Ovary (tissue), 9 donors: ENCODE data around the gene FANCI. TPM values are rescaled to one million over a fixed set of nuclear protein-coding genes. Genes with fewer than 3 reads are reported as not detected.
A peak's percentile ranks its signal among the peaks of the same experiment; 100 is the strongest.

Experiments
- DNase-seq, 5 donors: peaks; one replicate each; pipeline ENCODE4 v3.0.0-alpha.2; 2019 to 2020
- H3K27ac ChIP-seq, 2 donors: fragments of 200-600 bp; one replicate each; pipeline versions ENCODE4 v1.5.1 to v1.8.0; 2019 to 2022
- H3K27me3 ChIP-seq: fragments of 200-600 bp; one replicate; pipeline ENCODE4 v1.8.0; 2022
- H3K36me3 ChIP-seq: fragments of 200-600 bp; sonication (generic); one replicate; pipeline ENCODE4 v1.5.1; 2019
- H3K4me1 ChIP-seq: one replicate; pipeline ENCODE4 v1.8.1; 2013; ENCODE audit warnings: mild to moderate bottlenecking, moderate library complexity; ENCODE audit not compliant: insufficient read depth
- H3K4me3 ChIP-seq: fragments of 200-600 bp; sonication (generic); one replicate; pipeline ENCODE4 v1.5.1; 2017
- H3K9me3 ChIP-seq, 2 donors: fragments of 200-600 bp in 1 of 2; sonication (generic) in 1 of 2; one replicate each; pipeline versions ENCODE4 v1.5.1 to v1.8.1; 2013 to 2019; ENCODE audit warnings: mild to moderate bottlenecking in 1 of 2, moderate library complexity in 1 of 2
- EP300 ChIP-seq: sonication (generic); formaldehyde crosslinking; IDR thresholded peaks from one replicate; pipeline ENCODE4 v1.6.1; 2017; ENCODE audit warnings: antibody characterized with exemption
- POLR2A ChIP-seq: fragments of 450-650 bp; IDR thresholded peaks from one replicate; pipeline ENCODE4 v1.6.1; 2017; ENCODE audit warnings: antibody characterized with exemption, mild to moderate bottlenecking, moderate library complexity
- WGBS, 3 donors: extraction: QIAGEN DNeasy Blood & Tissue Kit in 1 of 3; methylation state at CpG; one replicate each; pipeline versions ENCODE4 v1.1.5 to v1.1.7; 2013 to 2017; 5-methylcytosine and 5-hydroxymethylcytosine counted together
- intact Hi-C, 4 donors: fragments of 100-400 bp; cut with DNase I; formaldehyde crosslinking; loops; one replicate each; pipeline versions ENCODE4 v1.11.0 to v1.15.1; 2022 to 2023
- polyA plus RNA-seq, 2 donors: library from polyadenylated mRNA; stranded (reverse); fragments of 200-250 nt in 1 of 2; fragments of 350-450 nt in 1 of 2; fragmentation: Illumina TruSeq in 1 of 2; extraction: RNeasy Lipid Tissue Mini Kit (QIAGEN cat#74804) in 1 of 2; gene quantifications; one replicate each; pipeline ENCODE4 v1.2.3, GENCODE V29; 2013 to 2014
- total RNA-seq, 7 donors: library from RNA; depleted of rRNA in 2 of 7; stranded (reverse); fragments of >200 nt in 2 of 7; fragmentation: NEBNext Ultra II Directional in 3 of 7; extraction: Animal tissue kit (Norgen Biotek cat#: 25700) in 3 of 7; gene quantifications; one replicate each; pipeline versions ENCODE4 v1.1.0 to v1.2.4, GENCODE V29; 2016 to 2023
- TF ChIP-seq, protein P1 (sequence below), 3 donors: fragments of 450-650 bp in 2 of 3; fragments of 200-600 bp in 1 of 3; IDR thresholded peaks; one replicate each; pipeline versions ENCODE4 v1.5.1 to v1.8.0; 2016 to 2022; ENCODE audit warnings: antibody characterized with exemption in 3 of 3, mild to moderate bottlenecking in 1 of 3
- donor health status: DM: no; HTN: no; CAD: no; lungs with moderate emphysema.
- donor health status: DM: no; HTN: no; CAD: no.
- donor health status: Bipolar disorder and iron deficiency.
- donor health status: DM: yes; HTN: yes; CAD: no.
- donor health status: DM: no; HTN: no; CAD: no.
- donor health status: DM: yes; HTN: yes; CAD: no.

Gene FANCI
- total and polyA plus RNA-seq, 9 donors: 2.9 to 11.7 (median 4.6) TPM

GRCh38 chr15:89333959-89334509, 90.3 kb downstream of the FANCI start:
- 1 to 2% (median 2%) methylated on average over 17 to 43 of the region's 43 CpGs for WGBS, 3 donors
- Histone ChIP-seq H3K4me3 (peak overlapping the region; percentile 66), H3K27ac (peak overlapping the region; percentile 77 to 86), H3K9me3 (no peaks in the 10 kb centered on the region), H3K36me3 (no peaks in the 10 kb centered on the region), H3K4me1 (peaks cover 5% of the 10 kb centered on the region), H3K27me3 (no peaks in the 10 kb centered on the region)
- TF ChIP-seq POLR2A (no peak), EP300 (no peak)
- TF ChIP-seq, protein P1, sequence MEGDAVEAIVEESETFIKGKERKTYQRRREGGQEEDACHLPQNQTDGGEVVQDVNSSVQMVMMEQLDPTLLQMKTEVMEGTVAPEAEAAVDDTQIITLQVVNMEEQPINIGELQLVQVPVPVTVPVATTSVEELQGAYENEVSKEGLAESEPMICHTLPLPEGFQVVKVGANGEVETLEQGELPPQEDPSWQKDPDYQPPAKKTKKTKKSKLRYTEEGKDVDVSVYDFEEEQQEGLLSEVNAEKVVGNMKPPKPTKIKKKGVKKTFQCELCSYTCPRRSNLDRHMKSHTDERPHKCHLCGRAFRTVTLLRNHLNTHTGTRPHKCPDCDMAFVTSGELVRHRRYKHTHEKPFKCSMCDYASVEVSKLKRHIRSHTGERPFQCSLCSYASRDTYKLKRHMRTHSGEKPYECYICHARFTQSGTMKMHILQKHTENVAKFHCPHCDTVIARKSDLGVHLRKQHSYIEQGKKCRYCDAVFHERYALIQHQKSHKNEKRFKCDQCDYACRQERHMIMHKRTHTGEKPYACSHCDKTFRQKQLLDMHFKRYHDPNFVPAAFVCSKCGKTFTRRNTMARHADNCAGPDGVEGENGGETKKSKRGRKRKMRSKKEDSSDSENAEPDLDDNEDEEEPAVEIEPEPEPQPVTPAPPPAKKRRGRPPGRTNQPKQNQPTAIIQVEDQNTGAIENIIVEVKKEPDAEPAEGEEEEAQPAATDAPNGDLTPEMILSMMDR (IDR thresholded peaks at IDR 0.05): no peak
- intact Hi-C loops: loop anchor here in 1 of 4 donors (10.0 kb wide), 1 partner anchor 129 kb away; no protein-coding TSS in a partner anchor
- DNase-seq: no peak

GRCh38 chr15:89334510-89335297, 90.9 kb downstream of the FANCI start, which contains the start of gene POLG:
TSS of gene POLG (minus strand) at chr15:89334824. CDS start at chr15:89333754, 1,070 bp downstream.
- Histone ChIP-seq H3K27ac (peak within 1 kb of the TSS; percentile 77 to 86), H3K27me3 (no peaks in the 10 kb centered on the region), H3K4me3 (peak within 1 kb of the TSS; percentile 66), H3K4me1 (peaks cover 5% of the 10 kb centered on the region), H3K36me3 (no peaks in the 10 kb centered on the region), H3K9me3 (no peaks in the 10 kb centered on the region)
- DNase-seq: peak; percentile 98 to 99 (median 99)
- TF ChIP-seq POLR2A (peak; percentile 92), EP300 (no peak)
- TF ChIP-seq, protein P1 (IDR thresholded peaks at IDR 0.05): peak in 1 of 3 donors; percentile 13
- WGBS, 3 donors: 0 to 1% (median 0%) methylated on average over 34 to 85 of the region's 85 CpGs
- intact Hi-C loops: loop anchor here in 1 of 4 donors (10.0 kb wide), 1 partner anchor 130 kb away; no protein-coding TSS in a partner anchor

DNA sequence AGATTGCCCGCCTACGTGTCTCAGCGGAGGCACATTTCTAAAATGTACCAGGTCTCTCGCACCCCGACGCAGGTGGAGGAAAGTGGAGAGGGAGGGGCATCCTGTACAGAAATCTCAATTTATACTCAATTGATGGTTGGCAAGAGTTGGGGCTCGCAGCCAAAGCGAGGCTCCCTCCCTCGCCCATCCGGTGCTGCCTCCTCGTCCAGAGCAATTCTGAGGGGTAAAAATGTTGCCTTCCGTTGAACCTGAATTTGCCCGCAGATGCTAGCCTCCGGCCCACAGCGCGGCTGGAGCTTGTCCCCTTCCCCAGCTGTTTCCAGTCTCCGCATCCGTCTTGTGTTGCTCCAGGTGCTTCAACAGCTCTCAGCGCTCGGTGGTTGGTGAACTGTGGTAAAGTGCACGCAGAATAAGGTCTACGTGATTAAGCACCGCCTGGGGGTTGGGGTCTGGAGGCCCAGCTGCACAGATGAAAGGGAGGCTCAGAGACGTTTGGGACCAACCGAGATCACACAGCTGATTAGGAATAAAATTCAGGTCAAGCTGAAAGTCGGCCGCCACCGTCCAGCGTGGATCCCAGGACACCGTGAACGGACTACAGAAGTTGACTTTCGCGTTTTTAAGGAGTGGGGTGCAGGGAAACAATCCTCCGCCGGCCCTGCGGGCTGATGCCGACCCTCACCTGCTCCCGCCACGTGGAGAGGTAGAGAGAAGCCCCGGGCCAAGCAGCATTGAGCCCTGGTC, 91.7 kb downstream of the FANCI start:
- Histone ChIP-seq H3K27me3 (no peaks in the 10 kb centered on the region), H3K27ac (no peak overlapping the region), H3K9me3 (no peaks in the 10 kb centered on the region), H3K4me3 (peak overlapping the region; percentile 43), H3K4me1 (peaks cover 5% of the 10 kb centered on the region), H3K36me3 (no peaks in the 10 kb centered on the region)
- intact Hi-C loops: loop anchor here in 1 of 4 donors (10.0 kb wide), 1 partner anchor 131 kb away; no protein-coding TSS in a partner anchor
- peak in 2 of 5 donors; percentile 40 to 46 for DNase-seq
- WGBS, 3 donors: 3 to 4% (median 4%) methylated on average over 40 of the region's 40 CpGs
- TF ChIP-seq, protein P1 (IDR thresholded peaks at IDR 0.05): no peak
- no peak for TF ChIP-seq EP300
- no peak for TF ChIP-seq POLR2A

GRCh38 chr15:89338036-89338435, 94.3 kb downstream of the FANCI start:
- Histone ChIP-seq H3K36me3 (no peaks in the 10 kb centered on the region), H3K9me3 (no peaks in the 10 kb centered on the region), H3K27me3 (no peaks in the 10 kb centered on the region), H3K27ac (no peak overlapping the region), H3K4me3 (no peak overlapping the region), H3K4me1 (peaks cover 8% of the 10 kb centered on the region)
- DNase-seq: no peak
- 75 to 82% (median 79%) methylated on average over 6 of the region's 6 CpGs for WGBS, 3 donors
- intact Hi-C loops: loop anchor here in 1 of 4 donors (10.0 kb wide), 1 partner anchor 133 kb away; no protein-coding TSS in a partner anchor
- TF ChIP-seq, protein P1 (IDR thresholded peaks at IDR 0.05): no peak
- TF ChIP-seq POLR2A (no peak), EP300 (no peak)
